ENCODE measurements around the gene COL7A1.

COL7A1 gene

DNA sequence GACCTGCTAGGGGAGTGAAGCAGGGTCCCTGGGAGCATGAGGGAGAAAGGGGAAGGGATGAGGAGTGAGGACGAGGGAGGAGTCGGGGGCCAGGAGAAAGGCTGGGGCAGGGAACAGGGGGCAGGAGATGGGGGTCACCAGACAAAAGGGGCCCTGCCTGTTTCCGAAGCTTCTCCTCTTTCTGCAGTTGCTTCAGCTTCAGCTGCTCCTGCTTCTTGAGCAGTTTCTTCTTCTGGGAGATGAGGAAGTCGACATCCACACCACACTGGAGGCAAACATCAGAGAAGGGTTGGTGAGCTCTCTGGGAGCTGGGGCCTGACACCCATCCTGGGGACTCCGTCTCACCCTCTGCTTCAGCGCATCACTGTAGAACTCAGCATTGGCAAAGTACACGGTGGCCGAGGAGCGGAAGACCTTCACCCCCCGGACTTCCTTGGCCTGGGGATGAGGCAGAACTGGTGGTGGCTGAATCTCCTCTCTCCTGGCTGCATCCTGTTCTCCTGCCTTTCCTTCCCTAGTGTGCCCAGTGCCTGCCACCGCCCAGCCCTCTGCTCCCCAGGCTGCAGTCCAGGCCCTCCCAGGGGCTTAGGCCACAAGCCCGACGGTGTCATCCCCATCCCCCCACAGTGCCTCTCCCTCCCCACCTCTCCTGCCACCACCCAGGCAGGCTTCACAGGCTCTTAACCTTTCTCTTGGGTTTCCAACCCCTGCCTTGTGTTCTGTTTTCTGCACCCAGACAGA lies 33.3 kb upstream of the COL7A1 start:
- TF ChIP-seq CTCF (IDR thresholded peaks at IDR 0.05; ENCODE audit: poor library complexity, severe bottlenecking), result no peak
- Histone ChIP-seq H3K4me1 (ENCODE audit: insufficient read depth, poor library complexity, severe bottlenecking) (no peaks in the 10 kb centered on the region), H3K27ac (ENCODE audit: poor library complexity, severe bottlenecking) (no peak overlapping the region), H3K36me3 (ENCODE audit: low read depth) (peaks cover 78% of the 10 kb centered on the region), H3K9me3 (ENCODE audit: severe bottlenecking) (no peaks in the 10 kb centered on the region), H3K4me3 (ENCODE audit: severe bottlenecking) (no peak overlapping the region), H3K27me3 (ENCODE audit: insufficient read depth, poor library complexity, severe bottlenecking) (no peaks in the 10 kb centered on the region)
- ATAC-seq (ENCODE audit: low read depth) (no peak), DNase-seq (ENCODE audit: low spot score) (no peak)

GRCh38 chr3:48625600-48625999 lies 30.5 kb upstream of the COL7A1 start:
- DNase-seq (ENCODE audit: low spot score) (no peak), ATAC-seq (ENCODE audit: low read depth) (no peak)
- H3K4me1 ChIP-seq (ENCODE audit: insufficient read depth, poor library complexity, severe bottlenecking), result no peaks in the 10 kb centered on the region

DNA sequence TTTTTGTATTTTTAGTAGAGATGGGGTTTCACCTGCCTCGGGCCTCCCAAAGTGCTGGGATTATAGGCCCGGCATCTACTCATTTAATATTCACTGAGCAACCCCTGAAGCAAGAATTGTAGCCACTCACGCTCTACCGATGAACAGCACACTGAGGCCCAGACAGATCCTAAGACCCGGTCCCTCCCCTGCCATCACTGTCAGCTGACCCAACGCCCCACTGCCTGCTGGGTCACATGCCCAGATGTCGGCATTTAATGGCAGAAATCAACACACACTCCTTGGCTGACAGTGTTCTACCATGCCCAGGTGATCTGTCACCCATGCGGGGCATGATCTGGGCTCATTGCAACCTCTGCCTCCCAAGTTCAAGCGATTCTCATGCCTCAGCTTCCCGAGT lies 29.6 kb upstream of the COL7A1 start:
- peaks cover 41% of the 10 kb centered on the region for H3K36me3 ChIP-seq (ENCODE audit: low read depth)
- no peaks in the 10 kb centered on the region for H3K27me3 ChIP-seq (ENCODE audit: insufficient read depth, poor library complexity, severe bottlenecking)
- no peak overlapping the region for H3K27ac ChIP-seq (ENCODE audit: poor library complexity, severe bottlenecking)
- DNase-seq (ENCODE audit: low spot score) (no peak), ATAC-seq (ENCODE audit: low read depth) (no peak)
- H3K9me3 ChIP-seq (ENCODE audit: severe bottlenecking), result no peaks in the 10 kb centered on the region
- H3K4me1 ChIP-seq (ENCODE audit: insufficient read depth, poor library complexity, severe bottlenecking), result no peaks in the 10 kb centered on the region
- no peak overlapping the region for H3K4me3 ChIP-seq (ENCODE audit: severe bottlenecking)
- TF ChIP-seq CTCF (IDR thresholded peaks at IDR 0.05; ENCODE audit: poor library complexity, severe bottlenecking), result no peak

More at GRCh38 chr3:48625600-48625999, 30.5 kb upstream of the COL7A1 start:
- Histone ChIP-seq H3K36me3 (ENCODE audit: low read depth) (peaks cover 49% of the 10 kb centered on the region), H3K9me3 (ENCODE audit: severe bottlenecking) (no peaks in the 10 kb centered on the region), H3K27me3 (ENCODE audit: insufficient read depth, poor library complexity, severe bottlenecking) (no peaks in the 10 kb centered on the region), H3K4me3 (ENCODE audit: severe bottlenecking) (no peak overlapping the region), H3K27ac (ENCODE audit: poor library complexity, severe bottlenecking) (no peak overlapping the region)
- no peak for TF ChIP-seq CTCF (IDR thresholded peaks at IDR 0.05; ENCODE audit: poor library complexity, severe bottlenecking)

DNA sequence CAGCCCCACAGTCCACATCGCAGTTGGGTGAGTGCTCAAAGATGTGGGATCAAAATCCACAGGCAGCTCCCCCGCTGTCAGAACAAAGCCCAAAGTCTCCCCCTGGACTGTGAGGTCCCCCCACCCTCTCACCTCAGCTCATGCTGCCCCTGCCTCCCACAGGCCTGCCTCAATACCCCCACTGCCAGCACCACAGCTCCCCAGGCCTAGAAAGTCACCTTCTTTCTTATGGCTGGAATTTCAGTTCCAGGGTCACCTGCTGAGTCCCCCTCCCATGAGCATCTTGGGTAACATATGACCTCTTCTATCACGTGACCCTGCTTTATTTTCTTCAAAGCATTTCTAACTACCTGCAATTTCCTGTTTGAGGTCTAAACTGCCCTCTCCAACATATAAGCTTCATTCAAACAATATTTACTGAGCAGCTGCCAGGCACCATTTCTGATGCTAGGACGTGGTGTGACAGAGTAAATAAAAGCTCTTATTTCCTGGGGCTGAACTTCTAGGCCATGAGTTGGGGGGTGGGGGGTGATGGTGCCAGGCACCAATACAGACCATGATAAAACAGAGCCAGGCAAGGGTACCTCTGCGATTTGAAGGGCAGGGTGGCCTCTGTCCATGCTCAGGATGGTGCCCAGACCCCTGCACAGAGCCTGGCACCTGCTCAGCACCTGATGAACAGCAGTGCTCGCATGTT lies 28.9 kb upstream of the COL7A1 start:
- H3K36me3 ChIP-seq (ENCODE audit: low read depth), result peaks cover 33% of the 10 kb centered on the region
- no peak overlapping the region for H3K4me3 ChIP-seq (ENCODE audit: severe bottlenecking)
- no peaks in the 10 kb centered on the region for H3K9me3 ChIP-seq (ENCODE audit: severe bottlenecking)
- no peak for ATAC-seq (ENCODE audit: low read depth)
- TF ChIP-seq CTCF (IDR thresholded peaks at IDR 0.05; ENCODE audit: poor library complexity, severe bottlenecking), result no peak
- no peak for DNase-seq (ENCODE audit: low spot score)
- no peaks in the 10 kb centered on the region for H3K27me3 ChIP-seq (ENCODE audit: insufficient read depth, poor library complexity, severe bottlenecking)
- no peaks in the 10 kb centered on the region for H3K4me1 ChIP-seq (ENCODE audit: insufficient read depth, poor library complexity, severe bottlenecking)
- no peak overlapping the region for H3K27ac ChIP-seq (ENCODE audit: poor library complexity, severe bottlenecking)

GRCh38 chr3:48621461-48621869 lies 26.3 kb upstream of the COL7A1 start, which contains the start of gene TMEM89:
Gene TMEM89, minus strand, starts transcription at chr3:48621769. Its CDS starts 13 bp downstream, at chr3:48621756.
- peak; percentile 61 for DNase-seq (ENCODE audit: low spot score)
- Histone ChIP-seq H3K27me3 (ENCODE audit: insufficient read depth, poor library complexity, severe bottlenecking) (no peaks in the 10 kb centered on the region), H3K4me3 (ENCODE audit: severe bottlenecking) (no peak within 1 kb of the TSS), H3K9me3 (ENCODE audit: severe bottlenecking) (peaks cover 17% of the 10 kb centered on the region), H3K27ac (ENCODE audit: poor library complexity, severe bottlenecking) (no peak within 1 kb of the TSS), H3K36me3 (ENCODE audit: low read depth) (peaks cover 18% of the 10 kb centered on the region), H3K4me1 (ENCODE audit: insufficient read depth, poor library complexity, severe bottlenecking) (no peaks in the 10 kb centered on the region)
- peak; percentile 20; the same call in 1 of the 3 replicates for ATAC-seq (ENCODE audit: low read depth)
- no peak for TF ChIP-seq CTCF (IDR thresholded peaks at IDR 0.05; ENCODE audit: poor library complexity, severe bottlenecking)
